Measurements from ENCODE around the gene DENND5A. TPM values are rescaled to one million over a fixed set of nuclear protein-coding genes. Genes with fewer than 3 reads are reported as not detected.

DENND5A gene
- polyA plus RNA-seq, 6 donors from 2014 or later = 12.1 to 22.9 (median 17.3) TPM

DNA sequence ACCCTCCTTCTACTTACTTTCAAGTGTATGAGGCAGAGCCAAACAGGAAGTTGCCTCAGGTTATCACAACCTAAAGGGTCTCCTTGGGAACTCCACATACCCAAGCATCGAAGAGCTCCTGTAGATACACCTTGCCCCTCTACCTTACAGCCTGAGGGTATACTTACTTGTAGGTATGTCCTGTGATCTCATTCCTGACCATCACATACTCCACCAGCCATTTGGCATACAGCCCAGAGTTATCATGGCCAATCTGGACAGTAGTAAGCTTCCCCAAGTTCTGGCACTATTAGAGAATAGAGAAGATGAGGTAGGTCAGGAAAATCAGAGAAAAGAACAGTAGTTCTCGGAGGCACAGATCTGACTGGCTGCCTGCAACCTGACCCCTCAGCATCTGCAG lies 120.3 kb downstream of the DENND5A start:
- peaks cover 34 to 48% of the 10 kb centered on the region in 2 donors for H3K36me3 Mint-ChIP-seq
- H3K27me3 Mint-ChIP-seq = no peaks in the 10 kb centered on the region
- no peak overlapping the region for H3K4me3 Mint-ChIP-seq
- peak overlapping the region in 1 of 6 donors; percentile 29 for H3K27ac Mint-ChIP-seq
- no peak for ATAC-seq (ENCODE audit: low read depth in 2 of 2)
- H3K9me3 Mint-ChIP-seq = no peaks in the 10 kb centered on the region
- DNase-seq = no peak
- no peaks in the 10 kb centered on the region for H3K4me1 Mint-ChIP-seq

GRCh38 chr11:9143721-9144120 lies 121.4 kb downstream of the DENND5A start:
- H3K27me3 Mint-ChIP-seq = no peaks in the 10 kb centered on the region
- peak overlapping the region in 1 of 6 donors; percentile 3 for H3K27ac Mint-ChIP-seq
- H3K4me3 Mint-ChIP-seq = no peak overlapping the region
- ATAC-seq (ENCODE audit: low read depth in 2 of 2) (no peak), DNase-seq (no peak)
- H3K4me1 Mint-ChIP-seq = no peaks in the 10 kb centered on the region
- H3K36me3 Mint-ChIP-seq = peaks cover 27 to 37% of the 10 kb centered on the region in 2 donors
- no peaks in the 10 kb centered on the region for H3K9me3 Mint-ChIP-seq

GRCh38 chr11:9142732-9143131 lies 122.4 kb downstream of the DENND5A start:
- peaks cover under 1 to 3% (median 3%) of the 10 kb centered on the region in 3 donors for H3K4me1 Mint-ChIP-seq
- no peaks in the 10 kb centered on the region for H3K9me3 Mint-ChIP-seq
- DNase-seq = no peak
- peaks cover 17 to 29% of the 10 kb centered on the region in 2 donors for H3K36me3 Mint-ChIP-seq
- no peak for ATAC-seq (ENCODE audit: low read depth in 2 of 2)
- no peaks in the 10 kb centered on the region for H3K27me3 Mint-ChIP-seq
- peak overlapping the region in 1 of 8 donors; percentile 53 for H3K4me3 Mint-ChIP-seq
- H3K27ac Mint-ChIP-seq = no peak overlapping the region

DNA sequence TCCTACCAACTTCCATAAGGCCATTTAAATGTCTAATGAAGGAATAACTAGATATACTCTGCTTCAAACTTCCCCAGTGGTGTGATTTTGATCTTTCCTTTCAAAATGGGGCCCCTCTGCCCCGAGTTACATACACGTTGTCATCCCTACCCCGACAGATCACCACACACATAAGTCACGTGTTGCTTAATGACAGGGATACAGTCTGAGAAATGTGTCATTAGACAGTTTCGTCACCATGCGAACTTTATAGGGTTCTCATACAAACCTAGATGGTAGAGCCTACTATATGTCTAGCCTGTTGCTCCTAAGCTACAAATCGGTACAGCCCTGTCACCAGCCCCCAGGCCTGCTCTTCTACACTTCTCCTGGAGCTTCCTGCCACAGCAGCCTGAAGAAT lies 124.0 kb downstream of the DENND5A start:
- Mint-ChIP-seq H3K27me3 (no peaks in the 10 kb centered on the region), H3K36me3 (peaks cover 6 to 20% of the 10 kb centered on the region in 2 donors), H3K27ac (peak overlapping the region in 1 of 6 donors; percentile 4), H3K4me3 (no peak overlapping the region), H3K9me3 (no peaks in the 10 kb centered on the region), H3K4me1 (peaks cover 6% of the 10 kb centered on the region in 3 donors)
- no peak for DNase-seq
- no peak for ATAC-seq (ENCODE audit: low read depth in 2 of 2)

DNA sequence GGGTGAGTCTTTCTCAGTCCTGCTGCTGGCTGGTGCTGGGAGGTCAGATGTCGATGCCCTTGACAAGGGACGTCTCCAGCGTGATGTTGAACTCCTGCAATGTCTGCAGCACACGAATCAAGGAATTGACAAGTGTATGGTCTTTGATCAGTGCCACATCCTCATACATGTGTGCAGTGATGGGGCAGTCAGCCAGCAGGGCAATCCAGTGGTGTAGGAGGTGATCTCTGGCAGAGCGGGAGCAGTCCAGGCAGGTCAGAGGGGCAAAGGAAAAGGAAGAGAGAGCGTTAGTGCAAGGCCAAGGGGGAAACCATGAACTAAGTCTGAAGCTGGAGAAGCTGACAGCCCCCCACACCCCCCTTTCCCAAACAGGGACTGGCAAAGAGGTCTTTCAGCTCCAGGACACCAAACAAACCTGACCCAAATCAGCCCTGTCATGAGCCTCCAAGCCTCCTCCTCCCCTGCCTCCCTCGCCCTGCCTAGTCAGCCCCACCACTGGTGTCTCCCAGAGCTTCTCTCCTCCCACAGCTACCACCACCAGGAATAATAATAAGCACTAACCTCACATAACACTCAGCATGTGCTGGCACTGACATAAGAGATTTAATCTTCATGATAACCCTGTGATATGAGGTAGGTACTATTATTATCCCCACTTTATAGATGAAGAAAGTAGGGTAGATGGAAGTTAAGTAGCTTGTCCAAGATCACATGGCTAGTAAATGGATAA lies 125.4 kb downstream of the DENND5A start:
- ATAC-seq (ENCODE audit: low read depth in 2 of 2) (no peak), DNase-seq (no peak)
- Mint-ChIP-seq H3K4me1 (peaks cover 6% of the 10 kb centered on the region in 3 donors), H3K27me3 (no peaks in the 10 kb centered on the region), H3K27ac (peak overlapping the region in 2 of 6 donors; percentile 17 to 28), H3K36me3 (peaks cover 1 to 15% of the 10 kb centered on the region in 2 donors), H3K9me3 (no peaks in the 10 kb centered on the region), H3K4me3 (peak overlapping the region in 1 of 8 donors; percentile 83)

DNA sequence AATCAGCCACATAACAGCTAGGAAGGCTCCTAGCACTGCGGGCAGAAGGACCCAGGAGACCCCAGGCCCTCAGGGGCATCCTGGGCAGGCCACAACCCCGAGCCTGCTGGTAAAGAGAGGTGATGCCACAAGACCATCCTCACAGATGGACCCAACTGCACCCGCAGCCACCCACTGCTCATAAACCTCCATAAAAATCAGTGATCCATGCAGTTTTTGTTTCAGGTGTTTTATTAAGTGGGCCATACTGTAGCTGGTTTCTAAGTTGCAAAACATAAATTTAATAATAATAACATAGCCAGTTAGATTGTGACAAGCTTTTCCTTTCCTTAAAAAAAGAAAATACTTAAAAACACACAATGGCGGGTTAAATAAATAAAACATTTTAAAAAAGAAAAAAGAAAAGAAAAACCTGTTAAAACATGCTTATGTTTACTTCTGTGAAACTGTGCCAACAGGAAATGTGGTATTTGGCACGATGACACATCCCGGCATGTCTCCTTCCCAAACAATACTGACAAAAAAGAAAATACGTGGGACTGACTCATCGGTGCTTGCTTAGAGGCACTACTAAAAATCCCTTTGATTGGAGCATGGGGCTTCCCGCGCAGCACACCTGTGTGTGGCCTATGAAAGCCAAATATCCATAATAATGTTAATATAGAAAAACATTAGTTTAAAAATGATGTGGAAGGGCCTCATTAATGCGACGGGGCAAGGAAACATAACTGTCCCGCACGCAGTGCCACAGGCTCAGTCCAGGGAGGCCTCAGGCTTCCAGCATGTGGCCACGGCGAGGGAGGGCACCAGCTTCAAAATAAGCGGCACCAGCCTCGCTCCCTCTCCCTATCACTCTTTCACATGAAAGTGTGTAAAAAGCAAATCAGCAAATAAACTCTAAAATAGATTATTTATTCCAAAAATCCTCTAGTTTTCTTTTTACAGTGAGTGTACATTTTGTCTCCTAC lies 126.3 kb downstream of the DENND5A start:
- Mint-ChIP-seq H3K27me3 (no peaks in the 10 kb centered on the region), H3K9me3 (no peaks in the 10 kb centered on the region), H3K4me3 (no peak overlapping the region), H3K36me3 (peaks cover 0 to 14% of the 10 kb centered on the region in 2 donors), H3K27ac (peak overlapping the region in 2 of 6 donors; percentile 31 to 91), H3K4me1 (peaks cover 6% of the 10 kb centered on the region in 3 donors)
- no peak for ATAC-seq (ENCODE audit: low read depth in 2 of 2)
- DNase-seq = no peak

GRCh38 chr11:9138133-9138453 lies 127.1 kb downstream of the DENND5A start:
- no peak for DNase-seq
- no peak for ATAC-seq (ENCODE audit: low read depth in 2 of 2)
- no peaks in the 10 kb centered on the region for H3K9me3 Mint-ChIP-seq
- H3K27me3 Mint-ChIP-seq = no peaks in the 10 kb centered on the region
- peaks cover 6% of the 10 kb centered on the region in 3 donors for H3K4me1 Mint-ChIP-seq
- peaks cover 0 to 11% of the 10 kb centered on the region in 2 donors for H3K36me3 Mint-ChIP-seq
- H3K4me3 Mint-ChIP-seq = no peak overlapping the region
- H3K27ac Mint-ChIP-seq = peak overlapping the region in 1 of 6 donors; percentile 91

DNA sequence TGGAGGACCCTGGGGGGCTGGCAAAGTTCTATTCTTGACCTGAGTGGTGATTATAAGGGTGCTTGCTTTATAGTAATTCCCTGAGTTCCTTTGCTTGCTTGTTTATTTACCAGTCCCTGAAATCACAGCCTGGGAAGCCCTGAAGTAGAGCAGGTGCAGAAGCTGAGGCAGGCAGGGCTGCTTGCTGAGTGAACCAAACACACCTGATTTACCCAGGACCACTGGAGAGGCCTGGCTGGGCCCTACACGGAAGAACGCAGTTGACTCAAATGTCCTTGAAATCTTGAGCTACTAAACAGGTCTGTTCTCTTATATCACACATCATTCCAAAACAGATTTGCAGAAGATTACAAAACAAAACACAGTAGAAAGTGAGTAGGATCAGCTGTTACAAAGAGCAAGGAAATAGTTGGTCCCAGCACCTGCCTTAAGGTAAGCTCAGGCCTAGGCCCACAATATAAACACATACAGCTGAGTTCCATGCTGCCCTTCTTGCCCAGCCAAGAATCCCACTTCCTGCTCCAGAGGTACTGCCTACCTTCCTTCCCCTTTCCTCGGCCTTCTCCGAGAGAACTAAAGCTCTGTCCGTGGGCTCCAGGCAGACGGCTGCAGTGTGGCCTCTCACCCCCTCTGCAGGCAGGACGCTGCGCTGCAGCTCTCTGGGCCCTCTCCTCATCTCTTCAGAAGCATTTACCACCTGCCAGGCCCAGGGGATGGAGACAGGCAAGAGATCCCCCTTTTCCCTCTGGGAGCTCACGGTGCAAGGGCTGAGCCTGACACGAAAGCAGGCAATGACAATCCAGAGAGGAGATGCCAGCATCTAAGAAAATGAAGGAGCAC lies 127.6 kb downstream of the DENND5A start:
- Mint-ChIP-seq H3K36me3 (peaks cover 0 to 5% of the 10 kb centered on the region in 2 donors), H3K4me3 (no peak overlapping the region), H3K27me3 (no peaks in the 10 kb centered on the region), H3K9me3 (no peaks in the 10 kb centered on the region), H3K4me1 (peaks cover 6% of the 10 kb centered on the region in 3 donors), H3K27ac (peak overlapping the region in 1 of 6 donors; percentile 8)
- DNase-seq = peak; percentile 41
- peak; percentile 71 to 87 for ATAC-seq (ENCODE audit: low read depth in 2 of 2)

DNA sequence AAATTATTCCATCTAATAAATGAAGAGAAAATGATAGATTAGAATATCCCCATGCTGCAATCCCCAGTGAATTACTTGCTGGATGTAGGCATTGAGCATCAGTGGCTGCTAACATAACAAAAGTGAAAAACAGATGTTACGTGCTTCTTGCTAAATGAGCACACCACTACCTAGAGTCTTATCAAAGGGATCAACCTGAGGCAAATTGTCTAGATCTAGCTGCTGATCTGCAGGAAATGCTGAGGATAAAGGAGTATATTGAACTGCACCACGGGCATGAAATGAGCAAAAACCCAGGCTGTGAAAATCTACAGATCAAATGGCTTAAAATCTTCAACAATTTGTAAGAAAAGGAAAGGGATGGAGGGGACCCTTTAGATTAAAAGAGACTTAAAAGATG lies 128.4 kb downstream of the DENND5A start:
- DNase-seq (no peak), ATAC-seq (ENCODE audit: low read depth in 2 of 2) (no peak)
- no peak overlapping the region for H3K27ac Mint-ChIP-seq
- H3K36me3 Mint-ChIP-seq = no peaks in the 10 kb centered on the region
- H3K4me1 Mint-ChIP-seq = peaks cover 6% of the 10 kb centered on the region in 3 donors
- no peaks in the 10 kb centered on the region for H3K27me3 Mint-ChIP-seq
- no peak overlapping the region for H3K4me3 Mint-ChIP-seq
- no peaks in the 10 kb centered on the region for H3K9me3 Mint-ChIP-seq

DNA sequence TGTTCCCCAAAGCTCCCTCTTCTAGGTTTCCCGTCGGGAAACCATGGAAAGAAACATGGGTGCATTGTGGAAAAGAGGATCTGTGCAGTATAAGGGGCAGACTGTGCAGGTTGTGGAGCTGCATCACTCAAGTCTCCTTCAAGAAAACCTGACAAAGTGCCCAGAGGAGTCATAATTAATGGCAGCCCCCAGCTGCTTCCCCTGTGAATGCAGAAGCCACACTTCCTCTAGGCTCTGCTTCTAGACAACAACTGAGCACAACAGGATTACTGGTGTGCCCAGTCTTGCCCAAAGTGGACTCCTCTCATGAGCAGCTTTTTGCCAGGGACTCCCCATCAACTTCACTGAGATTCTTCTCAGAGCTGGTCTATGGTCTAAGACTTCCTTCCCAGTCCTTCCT lies 131.2 kb downstream of the DENND5A start:
- no peak overlapping the region for H3K4me3 Mint-ChIP-seq
- no peak overlapping the region for H3K27ac Mint-ChIP-seq
- no peaks in the 10 kb centered on the region for H3K9me3 Mint-ChIP-seq
- no peak for ATAC-seq (ENCODE audit: low read depth in 2 of 2)
- no peak for DNase-seq
- peaks cover 6% of the 10 kb centered on the region in 3 donors for H3K4me1 Mint-ChIP-seq
- no peaks in the 10 kb centered on the region for H3K27me3 Mint-ChIP-seq
- no peaks in the 10 kb centered on the region for H3K36me3 Mint-ChIP-seq

DNA sequence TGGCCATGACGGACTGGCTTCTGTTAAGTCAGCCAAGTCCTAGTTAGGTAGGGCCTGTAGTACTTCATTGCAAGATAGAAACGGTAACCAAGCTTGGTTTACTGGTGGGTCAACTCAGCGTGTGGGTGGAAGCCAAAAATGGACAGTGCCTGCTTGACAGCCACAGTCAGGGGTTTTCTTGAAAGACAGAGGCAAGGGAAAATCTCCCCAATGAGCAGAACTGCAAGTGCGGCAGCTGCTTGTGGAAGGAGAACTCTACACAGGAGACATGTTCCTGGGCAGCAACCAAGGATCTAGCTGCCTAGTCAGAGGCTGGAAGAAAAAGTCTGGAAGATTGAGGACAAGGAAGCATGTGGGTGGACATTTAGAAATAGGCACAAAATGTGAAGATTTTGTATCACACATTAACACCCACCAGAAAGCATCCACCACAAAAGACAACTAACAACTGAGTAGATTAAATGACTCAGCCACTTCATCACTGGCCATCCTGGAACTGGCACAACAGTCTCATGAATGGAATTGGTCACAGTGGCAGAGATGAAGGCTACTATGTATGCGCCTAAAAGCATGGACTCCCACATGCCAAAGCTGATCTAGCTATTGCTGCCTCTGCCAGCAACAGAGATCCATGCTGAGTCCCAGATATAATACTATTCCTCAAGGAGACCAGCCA lies 132.8 kb downstream of the DENND5A start:
- peaks cover 0 to 2% (median 0%) of the 10 kb centered on the region in 7 donors for H3K9me3 Mint-ChIP-seq
- DNase-seq (no peak), ATAC-seq (ENCODE audit: low read depth in 2 of 2) (no peak)
- H3K36me3 Mint-ChIP-seq = no peaks in the 10 kb centered on the region
- no peaks in the 10 kb centered on the region for H3K27me3 Mint-ChIP-seq
- peaks cover 0 to 2% (median 0%) of the 10 kb centered on the region in 3 donors for H3K4me1 Mint-ChIP-seq
- H3K4me3 Mint-ChIP-seq = no peak overlapping the region
- no peak overlapping the region for H3K27ac Mint-ChIP-seq

- ATAC-seq (ENCODE audit: low read depth in 2 of 2) (peak; percentile 34 to 52), DNase-seq (no peak)
- Mint-ChIP-seq H3K27me3 (no peaks in the 10 kb centered on the region), H3K27ac (peak overlapping the region in 1 of 6 donors; percentile 44), H3K4me1 (no peaks in the 10 kb centered on the region), H3K4me3 (no peak overlapping the region), H3K36me3 (no peaks in the 10 kb centered on the region), H3K9me3 (peaks cover 0 to 3% (median 0%) of the 10 kb centered on the region in 7 donors)
Observed at GRCh38 chr11:9130297-9130696, 134.9 kb downstream of the DENND5A start.

Data from naive B cell (primary cell).